ENCODE data around the gene ST3GAL6. TPM values are rescaled to one million over a fixed set of nuclear protein-coding genes. Genes with fewer than 3 reads are reported as not detected.

Gene ST3GAL6
- total RNA-seq, 4 donors from 2014 or later: 1.6 to 6.6 (median 2.5) TPM

GRCh38 chr3:98741121-98741716 is 21.9 kb upstream of the ST3GAL6 start:
- Histone ChIP-seq H3K27ac (no peak overlapping the region), H3K27me3 (no peaks in the 10 kb centered on the region), H3K4me1 (no peaks in the 10 kb centered on the region), H3K4me3 (no peak overlapping the region), H3K9me3 (no peaks in the 10 kb centered on the region), H3K36me3 (no peaks in the 10 kb centered on the region)
- no peak for DNase-seq
- TF ChIP-seq POLR2A (IDR thresholded peaks at IDR 0.05): no peak
- TF ChIP-seq CTCF (IDR thresholded peaks at IDR 0.05): no peak

- Histone ChIP-seq H3K4me1 (no peaks in the 10 kb centered on the region), H3K9me3 (no peaks in the 10 kb centered on the region), H3K4me3 (no peak overlapping the region), H3K27ac (no peak overlapping the region), H3K27me3 (no peaks in the 10 kb centered on the region), H3K36me3 (no peaks in the 10 kb centered on the region)
- no peak for DNase-seq
- TF ChIP-seq POLR2A (IDR thresholded peaks at IDR 0.05): no peak
- TF ChIP-seq CTCF (IDR thresholded peaks at IDR 0.05): no peak
Observed at GRCh38 chr3:98743071-98743470, 20.1 kb upstream of the ST3GAL6 start.

- Histone ChIP-seq H3K36me3 (no peaks in the 10 kb centered on the region), H3K27me3 (no peaks in the 10 kb centered on the region), H3K27ac (no peak overlapping the region), H3K4me3 (no peak overlapping the region), H3K4me1 (no peaks in the 10 kb centered on the region), H3K9me3 (no peaks in the 10 kb centered on the region)
- TF ChIP-seq CTCF (IDR thresholded peaks at IDR 0.05): no peak
- TF ChIP-seq POLR2A (IDR thresholded peaks at IDR 0.05): no peak
- DNase-seq: no peak
Observed at GRCh38 chr3:98744283-98744682, 18.9 kb upstream of the ST3GAL6 start.

- no peaks in the 10 kb centered on the region for H3K27me3 ChIP-seq
- H3K4me1 ChIP-seq: no peaks in the 10 kb centered on the region
- no peak overlapping the region for H3K4me3 ChIP-seq
- TF ChIP-seq CTCF (IDR thresholded peaks at IDR 0.05) (no peak), POLR2A (IDR thresholded peaks at IDR 0.05) (no peak)
- H3K9me3 ChIP-seq: no peaks in the 10 kb centered on the region
- no peak overlapping the region for H3K27ac ChIP-seq
- no peaks in the 10 kb centered on the region for H3K36me3 ChIP-seq
- no peak for DNase-seq
Observed at GRCh38 chr3:98745718-98746117, 17.4 kb upstream of the ST3GAL6 start.

GRCh38 chr3:98746122-98746521 is 17.0 kb upstream of the ST3GAL6 start:
- Histone ChIP-seq H3K27me3 (no peaks in the 10 kb centered on the region), H3K9me3 (no peaks in the 10 kb centered on the region), H3K36me3 (no peaks in the 10 kb centered on the region), H3K27ac (no peak overlapping the region), H3K4me1 (no peaks in the 10 kb centered on the region), H3K4me3 (no peak overlapping the region)
- TF ChIP-seq POLR2A (IDR thresholded peaks at IDR 0.05) (no peak), CTCF (IDR thresholded peaks at IDR 0.05) (no peak)
- no peak for DNase-seq

GRCh38 chr3:98746882-98747281 is 16.3 kb upstream of the ST3GAL6 start:
- DNase-seq: no peak
- no peaks in the 10 kb centered on the region for H3K27me3 ChIP-seq
- no peaks in the 10 kb centered on the region for H3K4me1 ChIP-seq
- H3K27ac ChIP-seq: no peak overlapping the region
- H3K36me3 ChIP-seq: no peaks in the 10 kb centered on the region
- no peaks in the 10 kb centered on the region for H3K9me3 ChIP-seq
- no peak for TF ChIP-seq CTCF (IDR thresholded peaks at IDR 0.05)
- no peak for TF ChIP-seq POLR2A (IDR thresholded peaks at IDR 0.05)
- no peak overlapping the region for H3K4me3 ChIP-seq

Data from Peyer's patch (tissue), 4 donors.